NOMO-1 (cell line): ENCODE data around the gene RNF213.
A peak's percentile ranks its signal among the peaks of the same experiment; 100 is the strongest.

ENCODE experiments used
- DNase-seq, 2 experiments: peaks; one replicate each; lab custom pipeline; 2025; ENCODE audit not compliant: unreplicated experiment in 2 of 2; lab: John Stamatoyannopoulos, UW

RNF213 gene

GRCh38 chr17:80260791-80261158 lies at the start of gene RNF213:
Gene RNF213, plus strand, starts transcription at chr17:80260852. Its CDS starts 2,830 bp downstream, at chr17:80263682.
- DNase-seq = peak in 1 of 2 experiments; percentile 17

- DNase-seq = no peak
Observed at GRCh38 chr17:80212109-80212508, 48.5 kb upstream of the RNF213 start.

GRCh38 chr17:80212511-80212910 lies 48.1 kb upstream of the RNF213 start:
- no peak for DNase-seq

- peak; percentile 73 to 77 for DNase-seq
Observed at GRCh38 chr17:80212962-80213642, 47.5 kb upstream of the RNF213 start.

- DNase-seq = no peak
Observed at GRCh38 chr17:80213643-80213975, 47.0 kb upstream of the RNF213 start.

- DNase-seq = no peak
Observed at GRCh38 chr17:80214012-80214877, 46.4 kb upstream of the RNF213 start.

GRCh38 chr17:80214878-80215210 lies 45.8 kb upstream of the RNF213 start:
- DNase-seq = no peak

GRCh38 chr17:80216473-80217456 lies 43.9 kb upstream of the RNF213 start:
- DNase-seq = no peak

GRCh38 chr17:80217703-80218362 lies 42.8 kb upstream of the RNF213 start:
- DNase-seq = no peak

GRCh38 chr17:80218391-80218790 lies 42.3 kb upstream of the RNF213 start:
- DNase-seq = no peak

GRCh38 chr17:80219013-80219762 lies 41.5 kb upstream of the RNF213 start:
- DNase-seq = peak; percentile 93 to 95

GRCh38 chr17:80219763-80220053 lies 40.9 kb upstream of the RNF213 start:
- DNase-seq = no peak

GRCh38 chr17:80220054-80220735 lies 40.5 kb upstream of the RNF213 start, which contains the start of the genes SGSH and SLC26A11:
Gene SGSH, minus strand, starts transcription at chr17:80220333. Its CDS starts 20 bp downstream, at chr17:80220313.
Gene SLC26A11, plus strand, starts transcription at chr17:80220427. Its CDS starts 1,134 bp downstream, at chr17:80221561.
- DNase-seq = peak; percentile 31 to 37

GRCh38 chr17:80220736-80221215 lies 39.9 kb upstream of the RNF213 start:
- DNase-seq = no peak

- no peak for DNase-seq
Observed at GRCh38 chr17:80221351-80222105, 39.1 kb upstream of the RNF213 start.

- DNase-seq = no peak
Observed at GRCh38 chr17:80222376-80223141, 38.1 kb upstream of the RNF213 start.

GRCh38 chr17:80223142-80223815 lies 37.4 kb upstream of the RNF213 start:
- DNase-seq = no peak
